Central memory CD8-positive, alpha-beta T cell (primary cell): Measurements from ENCODE around the gene PCNX2.

Experiments
- ATAC-seq: fragments of 150-1000 bp; cut with Tn5 transposase; replicated peaks from 2 replicates; pipeline ENCODE4 v1.10.0; 2022; ENCODE audit warnings: mild to moderate bottlenecking, moderate FRiP score, moderate number of reproducible peaks; ENCODE audit not compliant: poor library complexity, severe bottlenecking; ENCODE audit errors: extremely low read depth
- DNase-seq, 2 donors: peaks; one replicate each; pipeline ENCODE4 v3.0.0; 2021; ENCODE audit warnings: low spot score in 2 of 2
- H3K27ac Mint-ChIP-seq: one replicate; pipeline ENCODE4 v1.8.0; 2022; ENCODE audit warnings: low read depth, mild to moderate bottlenecking, moderate library complexity, mixed read lengths
- H3K27me3 Mint-ChIP-seq: one replicate; pipeline ENCODE4 v1.8.0; 2022; ENCODE audit warnings: mixed read lengths
- H3K36me3 Mint-ChIP-seq: one replicate; pipeline ENCODE4 v1.8.0; 2022; ENCODE audit warnings: mild to moderate bottlenecking, moderate library complexity, mixed read lengths; ENCODE audit not compliant: insufficient read depth
- H3K4me1 Mint-ChIP-seq: one replicate; pipeline ENCODE4 v1.8.0; 2022; ENCODE audit warnings: mixed read lengths
- H3K4me3 Mint-ChIP-seq: one replicate; pipeline ENCODE4 v1.8.0; 2022; ENCODE audit warnings: mild to moderate bottlenecking, moderate library complexity, mixed read lengths
- H3K9me3 Mint-ChIP-seq: one replicate; pipeline ENCODE4 v1.8.0; 2022; ENCODE audit warnings: mixed read lengths

Gene PCNX2

DNA sequence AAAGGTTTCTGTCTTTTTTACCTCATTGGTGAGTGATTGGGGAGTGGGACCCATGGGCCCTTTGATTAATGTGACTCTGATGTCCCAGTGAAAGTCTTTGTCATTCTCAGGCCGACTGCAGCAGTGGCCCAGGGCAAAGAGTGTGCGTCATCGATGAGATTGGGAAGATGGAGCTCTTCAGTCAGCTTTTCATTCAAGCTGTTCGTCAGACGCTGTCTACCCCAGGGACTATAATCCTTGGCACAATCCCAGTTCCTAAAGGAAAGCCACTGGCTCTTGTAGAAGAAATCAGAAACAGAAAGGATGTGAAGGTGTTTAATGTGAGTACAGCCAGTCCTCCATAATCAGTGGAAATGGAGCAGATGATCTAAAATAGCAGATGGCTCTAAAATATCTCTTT, 325.7 kb downstream of the PCNX2 start:
- Mint-ChIP-seq H3K9me3 (peaks cover 17% of the 10 kb centered on the region), H3K4me3 (no peak overlapping the region), H3K36me3 (peaks cover 29% of the 10 kb centered on the region), H3K27ac (peak overlapping the region; percentile 55), H3K27me3 (no peaks in the 10 kb centered on the region), H3K4me1 (peaks cover 15% of the 10 kb centered on the region)
- ATAC-seq: no peak
- DNase-seq: no peak

- H3K4me3 Mint-ChIP-seq: no peak overlapping the region
- ATAC-seq: peak; percentile 19
- H3K36me3 Mint-ChIP-seq: peaks cover 31% of the 10 kb centered on the region
These were observed 326.6 kb downstream of the PCNX2 start for GRCh38 chr1:232968965-232969364.

DNA sequence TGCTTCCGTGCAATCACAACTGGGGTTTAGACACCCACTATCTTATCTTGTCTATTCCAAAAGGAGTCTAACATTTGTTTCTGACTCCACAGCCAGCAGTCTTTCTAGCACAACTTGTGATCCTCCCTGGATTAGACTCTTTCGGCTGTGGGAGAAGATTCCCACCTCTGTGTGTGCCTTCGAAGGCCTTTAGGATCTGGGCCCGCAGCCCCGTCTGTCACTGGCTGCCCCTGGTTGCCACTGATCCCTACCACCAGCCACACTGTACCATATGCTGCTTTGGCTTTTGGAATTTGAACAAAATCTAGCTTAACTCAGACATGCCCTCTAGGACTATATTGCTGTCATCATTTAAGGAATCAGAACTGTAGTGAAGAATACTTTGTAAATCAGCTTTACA, 327.1 kb downstream of the PCNX2 start:
- no peak overlapping the region for H3K4me3 Mint-ChIP-seq
- H3K27ac Mint-ChIP-seq: no peak overlapping the region
- no peak for ATAC-seq
- peaks cover 15% of the 10 kb centered on the region for H3K4me1 Mint-ChIP-seq
- DNase-seq: no peak
- H3K9me3 Mint-ChIP-seq: peaks cover 9% of the 10 kb centered on the region
- H3K36me3 Mint-ChIP-seq: peaks cover 34% of the 10 kb centered on the region
- no peaks in the 10 kb centered on the region for H3K27me3 Mint-ChIP-seq

More at GRCh38 chr1:232968965-232969364, 326.6 kb downstream of the PCNX2 start:
- Mint-ChIP-seq H3K9me3 (peaks cover 12% of the 10 kb centered on the region), H3K27ac (no peak overlapping the region), H3K4me1 (peaks cover 15% of the 10 kb centered on the region), H3K27me3 (no peaks in the 10 kb centered on the region)
- DNase-seq: no peak

DNA sequence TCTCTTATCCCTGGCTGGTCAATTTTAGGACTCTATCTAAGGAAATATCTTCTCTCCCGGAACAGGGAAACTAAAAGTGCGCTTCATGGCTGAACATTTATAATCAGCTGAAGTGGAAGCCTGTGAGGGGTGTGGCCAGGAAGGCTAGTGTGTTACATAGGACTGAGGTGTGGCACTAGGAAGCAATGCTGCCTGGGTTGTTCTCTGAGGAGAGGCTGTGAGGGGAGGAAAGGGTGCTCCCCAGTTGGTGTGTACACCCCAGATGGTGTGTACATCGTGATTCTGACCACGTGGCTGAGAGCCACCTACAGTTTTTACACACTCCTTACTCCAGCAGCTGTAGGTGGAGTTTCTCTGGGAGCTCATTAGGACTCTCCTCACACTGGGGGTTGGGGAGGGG, 328.9 kb downstream of the PCNX2 start:
- Mint-ChIP-seq H3K36me3 (peaks cover 27% of the 10 kb centered on the region), H3K27ac (no peak overlapping the region), H3K9me3 (no peaks in the 10 kb centered on the region), H3K4me1 (peaks cover 15% of the 10 kb centered on the region), H3K4me3 (no peak overlapping the region), H3K27me3 (no peaks in the 10 kb centered on the region)
- DNase-seq (no peak), ATAC-seq (no peak)

DNA sequence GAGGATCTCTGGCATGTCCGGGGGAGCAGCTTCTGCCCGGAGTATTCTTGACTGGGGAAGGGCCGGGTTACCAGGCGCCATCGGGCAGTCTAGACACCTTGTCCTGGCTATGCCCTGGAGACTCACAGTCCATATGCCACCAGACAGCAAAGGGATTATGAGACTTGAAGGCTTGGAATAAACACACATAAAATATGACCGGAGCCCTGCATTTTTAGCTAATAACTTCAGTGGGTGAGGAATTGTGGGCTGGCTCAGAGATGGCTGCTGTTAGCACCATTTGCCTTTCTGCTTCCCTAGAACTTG, 329.7 kb downstream of the PCNX2 start:
- Mint-ChIP-seq H3K36me3 (peaks cover 23% of the 10 kb centered on the region), H3K4me1 (peaks cover 15% of the 10 kb centered on the region), H3K27me3 (no peaks in the 10 kb centered on the region), H3K9me3 (no peaks in the 10 kb centered on the region), H3K4me3 (no peak overlapping the region), H3K27ac (no peak overlapping the region)
- no peak for DNase-seq
- no peak for ATAC-seq

DNA sequence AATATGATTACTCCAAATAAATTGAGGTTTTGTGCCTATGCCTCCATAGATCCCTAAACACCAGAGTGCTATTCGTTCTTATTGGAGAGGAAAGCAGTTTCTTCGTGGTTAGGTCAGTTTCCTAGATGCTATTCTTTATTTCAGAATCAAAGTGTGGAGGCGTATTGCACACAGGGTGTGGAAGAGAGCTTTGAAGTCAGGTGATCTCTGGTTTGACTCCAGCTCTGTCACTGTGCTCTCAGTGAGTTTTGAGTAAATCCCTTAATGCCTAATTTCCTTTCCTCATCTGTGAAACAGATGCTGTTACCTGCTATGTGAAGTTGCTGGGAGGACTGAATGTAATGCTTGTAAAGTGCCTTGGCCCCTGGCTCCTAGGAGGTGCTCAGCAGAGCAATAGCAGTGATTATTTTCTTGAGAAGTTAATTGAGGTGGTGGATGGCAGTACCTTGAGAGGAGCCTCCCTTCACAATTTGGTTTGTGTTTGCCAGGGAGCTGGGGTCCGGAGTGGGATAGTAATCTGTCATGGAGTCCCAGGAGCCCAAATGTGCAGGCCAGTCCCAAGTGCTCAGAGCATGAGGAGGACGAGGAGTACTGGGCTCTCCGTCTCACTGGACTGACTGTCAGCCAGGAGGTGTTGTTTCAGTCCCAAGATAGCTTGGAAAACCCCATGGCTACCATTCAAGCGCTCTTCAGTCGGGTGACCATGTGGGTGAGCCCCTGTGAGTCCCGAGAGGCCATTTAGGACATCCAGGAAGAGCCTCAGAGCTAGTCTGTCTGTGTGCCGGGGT, 330.2 kb downstream of the PCNX2 start:
- H3K9me3 Mint-ChIP-seq: no peaks in the 10 kb centered on the region
- H3K4me1 Mint-ChIP-seq: peaks cover 15% of the 10 kb centered on the region
- peaks cover 27% of the 10 kb centered on the region for H3K36me3 Mint-ChIP-seq
- H3K4me3 Mint-ChIP-seq: no peak overlapping the region
- H3K27ac Mint-ChIP-seq: no peak overlapping the region
- ATAC-seq (no peak), DNase-seq (no peak)
- H3K27me3 Mint-ChIP-seq: no peaks in the 10 kb centered on the region

GRCh38 chr1:232964601-232965000, 330.9 kb downstream of the PCNX2 start:
- Mint-ChIP-seq H3K27me3 (no peaks in the 10 kb centered on the region), H3K36me3 (peaks cover 30% of the 10 kb centered on the region), H3K9me3 (no peaks in the 10 kb centered on the region), H3K4me1 (peaks cover 15% of the 10 kb centered on the region), H3K27ac (no peak overlapping the region), H3K4me3 (no peak overlapping the region)
- ATAC-seq (no peak), DNase-seq (no peak)

- Mint-ChIP-seq H3K27me3 (no peaks in the 10 kb centered on the region), H3K4me3 (no peak overlapping the region), H3K9me3 (peaks cover 5% of the 10 kb centered on the region), H3K36me3 (peaks cover 30% of the 10 kb centered on the region), H3K4me1 (peaks cover 5% of the 10 kb centered on the region), H3K27ac (peak overlapping the region; percentile 1)
- DNase-seq: no peak
- ATAC-seq: no peak
These were observed 332.5 kb downstream of the PCNX2 start for GRCh38 chr1:232962761-232963745.

DNA sequence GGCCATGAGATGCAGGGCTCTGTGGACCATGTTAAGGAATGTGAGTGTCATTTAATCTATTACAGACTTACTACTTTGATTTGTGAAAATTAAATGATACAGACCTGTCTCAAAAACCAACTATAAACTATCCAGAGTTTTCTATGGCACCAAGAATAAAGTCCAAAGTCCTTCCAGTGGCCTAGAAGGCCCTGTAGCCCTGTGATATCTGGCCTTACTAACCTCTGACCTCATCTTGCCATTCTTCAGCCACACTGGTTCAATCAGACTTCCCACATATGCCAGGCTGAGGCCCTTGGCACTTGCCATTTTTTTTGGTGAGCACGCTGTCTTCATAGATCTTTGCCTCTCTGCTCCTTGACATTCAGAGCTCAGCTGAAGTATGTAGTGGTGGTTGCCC, 337.5 kb downstream of the PCNX2 start:
- DNase-seq: no peak
- Mint-ChIP-seq H3K36me3 (peaks cover 29% of the 10 kb centered on the region), H3K4me3 (no peak overlapping the region), H3K27ac (no peak overlapping the region), H3K9me3 (peaks cover 5% of the 10 kb centered on the region), H3K27me3 (no peaks in the 10 kb centered on the region), H3K4me1 (peaks cover 2% of the 10 kb centered on the region)
- ATAC-seq: no peak

- Mint-ChIP-seq H3K9me3 (peaks cover 5% of the 10 kb centered on the region), H3K4me3 (no peak overlapping the region), H3K27ac (no peak overlapping the region), H3K27me3 (no peaks in the 10 kb centered on the region), H3K36me3 (peaks cover 28% of the 10 kb centered on the region), H3K4me1 (peaks cover 22% of the 10 kb centered on the region)
- no peak for ATAC-seq
- DNase-seq: no peak
These were observed 339.4 kb downstream of the PCNX2 start for GRCh38 chr1:232956081-232956480.

- no peaks in the 10 kb centered on the region for H3K27me3 Mint-ChIP-seq
- no peak overlapping the region for H3K4me3 Mint-ChIP-seq
- DNase-seq: no peak
- no peak for ATAC-seq
- no peak overlapping the region for H3K27ac Mint-ChIP-seq
- H3K36me3 Mint-ChIP-seq: peaks cover 32% of the 10 kb centered on the region
- peaks cover 5% of the 10 kb centered on the region for H3K9me3 Mint-ChIP-seq
- H3K4me1 Mint-ChIP-seq: peaks cover 31% of the 10 kb centered on the region
These were observed 340.7 kb downstream of the PCNX2 start for GRCh38 chr1:232954594-232955365.
